ENCODE data around the gene CTDP1. TPM values are rescaled to one million over a fixed set of nuclear protein-coding genes. Genes with fewer than 3 reads are reported as not detected.

The CTDP1 gene
- total and polyA plus RNA-seq, 9 of the 15 experiments (the other 6 are each of a cell fraction or from before 2014, with no cell fraction given) = 0.07 to 19.2 (median 4.0) TPM

- no peak for ATAC-seq
- no CpG with 5 or more reads among the region's 26 CpGs for WGBS (ENCODE audit: insufficient coverage, low coverage, missing lambda C conversion rate)
- in situ Hi-C loops (cut with MboI) (no loop called here), intact Hi-C loops (cut with micrococcal nuclease) (no loop called here)
- Histone ChIP-seq H3K4me1 (replicated peaks in 1 of 2; ENCODE audit: control insufficient read depth in 2 of 2, insufficient read depth in 2 of 2, low read length in 2 of 2) (no peaks in the 10 kb centered on the region), H4K20me1 (replicated peaks; ENCODE audit: control insufficient read depth, insufficient read depth, low read length) (no peaks in the 10 kb centered on the region), H3K27me3 (ENCODE audit: control insufficient read depth in 2 of 2, insufficient read depth in 2 of 2, low read length in 2 of 2) (no peaks in the 10 kb centered on the region), H3K79me2 (ENCODE audit: control insufficient read depth, insufficient read depth, low read length) (no peaks in the 10 kb centered on the region), H3K4me3 (no peak overlapping the region), H3K36me3 (ENCODE audit: control insufficient read depth, insufficient read depth, low read length) (peaks cover 52% of the 10 kb centered on the region; the same call in 2 of the 3 replicates), H3K4me2 (ENCODE audit: insufficient read depth, low read length) (no peak overlapping the region), H3K9me3 (replicated peaks; ENCODE audit: control insufficient read depth, insufficient read depth, low read depth, low read length) (no peaks in the 10 kb centered on the region), H3K27ac (ENCODE audit: extremely low read depth, low read depth, low read length) (no peak overlapping the region), H2AFZ (ENCODE audit: low read depth, low read length) (no peak overlapping the region), H3K9me1 (ENCODE audit: control insufficient read depth, insufficient read depth, low read length) (no peaks in the 10 kb centered on the region), H3K9ac (ENCODE audit: insufficient read depth in 1 of 2, low read depth in 2 of 2, low read length in 2 of 2) (no peak overlapping the region)
- no peak for DNase-seq (ENCODE audit: extremely low read depth in 1 of 4, low spot score in 3 of 4)
- FAIRE-seq = no peak
- TF ChIP-seq MYC (IDR thresholded peaks at IDR 0.05; ENCODE audit: low read depth, low read length) (no peak), MYC (CRISPR knock-in tag; IDR thresholded peaks at IDR 0.05; ENCODE audit: borderline replicate concordance, low read depth) (no peak), SP1 (CRISPR knock-in tag; IDR thresholded peaks at IDR 0.05) (no peak), ZNF316 (IDR thresholded peaks at IDR 0.05) (no peak), ZNF217 (CRISPR knock-in tag; IDR thresholded peaks at IDR 0.05) (no peak), SP2 (IDR thresholded peaks at IDR 0.05; ENCODE audit: extremely low read depth, low read depth, low read length, poor library complexity, severe bottlenecking) (no peak), HNRNPLL (IDR thresholded peaks at IDR 0.05; ENCODE audit: low read depth, low read length, poor library complexity, severe bottlenecking) (no peak)
- TF ChIP-seq, protein P1, sequence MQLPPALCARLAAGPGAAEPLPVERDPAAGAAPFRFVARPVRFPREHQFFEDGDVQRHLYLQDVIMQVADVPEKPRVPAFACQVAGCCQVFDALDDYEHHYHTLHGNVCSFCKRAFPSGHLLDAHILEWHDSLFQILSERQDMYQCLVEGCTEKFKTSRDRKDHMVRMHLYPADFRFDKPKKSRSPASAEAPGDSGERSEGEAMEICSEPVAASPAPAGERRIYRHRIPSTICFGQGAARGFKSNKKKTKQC (CRISPR knock-in tag; IDR thresholded peaks at IDR 0.05) = no peak
- ChIA-PET POLR2A (no interaction called here), CTCF (ENCODE audit: low intra/inter-chr PET ratio) (no interaction called here)
- BruUV-seq (replicated peaks) = no TSS peak
Observed at GRCh38 chr18:79715280-79715679, 35.7 kb downstream of the CTDP1 start.
